ENCODE data around the gene MYO5B.
A peak's percentile ranks its signal among the peaks of the same experiment; 100 is the strongest.

MYO5B gene

DNA sequence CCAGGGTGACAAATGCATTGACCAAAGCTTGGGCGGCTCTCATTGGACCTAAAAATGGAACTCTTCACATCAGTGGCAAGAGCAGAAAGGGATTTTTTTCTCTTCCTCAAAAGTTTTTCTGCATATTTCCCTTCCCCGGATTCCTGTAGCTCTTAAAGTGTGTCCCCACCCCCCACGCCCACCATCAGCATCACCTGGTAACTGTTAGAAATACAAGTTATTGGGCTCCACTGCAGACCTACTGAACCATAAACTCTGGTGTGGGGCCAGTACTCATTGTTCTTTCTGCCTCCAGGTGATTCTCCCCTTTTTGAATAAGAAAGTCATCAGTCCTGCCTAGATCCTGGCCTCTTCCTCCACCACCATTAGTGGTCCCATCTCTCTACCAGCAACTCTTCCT lies 1.3 kb upstream of the MYO5B start:
- TF ChIP-seq GATA1 (IDR thresholded peaks at IDR 0.05; ENCODE audit: low read depth, low read length) = no peak
- TF ChIP-seq POLR2A (IDR thresholded peaks at IDR 0.05; ENCODE audit: low read length) = no peak
- DNase-seq = no peak

DNA sequence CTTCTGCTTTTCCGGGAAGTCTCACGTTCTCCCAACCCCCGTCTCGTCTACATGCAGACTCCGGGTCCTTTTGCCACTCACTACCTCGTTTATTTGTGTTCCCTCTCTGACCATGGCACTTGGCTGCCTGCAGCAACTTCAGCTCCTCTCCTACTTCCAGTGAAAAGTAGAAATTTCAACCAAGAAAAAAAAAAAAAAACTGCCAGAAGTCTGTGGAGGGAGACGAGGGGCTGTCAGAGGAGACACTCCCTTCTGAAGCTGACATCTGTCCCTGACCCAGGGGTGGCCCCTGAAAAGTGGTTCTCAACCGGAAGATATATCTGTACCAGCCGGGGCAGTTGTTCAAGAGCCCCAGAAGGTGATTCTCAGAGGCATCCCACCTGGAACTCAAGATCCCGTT lies 742 bp upstream of the MYO5B start:
- TF ChIP-seq POLR2A (IDR thresholded peaks at IDR 0.05; ENCODE audit: low read length) (no peak), GATA1 (IDR thresholded peaks at IDR 0.05; ENCODE audit: low read depth, low read length) (no peak)

DNA sequence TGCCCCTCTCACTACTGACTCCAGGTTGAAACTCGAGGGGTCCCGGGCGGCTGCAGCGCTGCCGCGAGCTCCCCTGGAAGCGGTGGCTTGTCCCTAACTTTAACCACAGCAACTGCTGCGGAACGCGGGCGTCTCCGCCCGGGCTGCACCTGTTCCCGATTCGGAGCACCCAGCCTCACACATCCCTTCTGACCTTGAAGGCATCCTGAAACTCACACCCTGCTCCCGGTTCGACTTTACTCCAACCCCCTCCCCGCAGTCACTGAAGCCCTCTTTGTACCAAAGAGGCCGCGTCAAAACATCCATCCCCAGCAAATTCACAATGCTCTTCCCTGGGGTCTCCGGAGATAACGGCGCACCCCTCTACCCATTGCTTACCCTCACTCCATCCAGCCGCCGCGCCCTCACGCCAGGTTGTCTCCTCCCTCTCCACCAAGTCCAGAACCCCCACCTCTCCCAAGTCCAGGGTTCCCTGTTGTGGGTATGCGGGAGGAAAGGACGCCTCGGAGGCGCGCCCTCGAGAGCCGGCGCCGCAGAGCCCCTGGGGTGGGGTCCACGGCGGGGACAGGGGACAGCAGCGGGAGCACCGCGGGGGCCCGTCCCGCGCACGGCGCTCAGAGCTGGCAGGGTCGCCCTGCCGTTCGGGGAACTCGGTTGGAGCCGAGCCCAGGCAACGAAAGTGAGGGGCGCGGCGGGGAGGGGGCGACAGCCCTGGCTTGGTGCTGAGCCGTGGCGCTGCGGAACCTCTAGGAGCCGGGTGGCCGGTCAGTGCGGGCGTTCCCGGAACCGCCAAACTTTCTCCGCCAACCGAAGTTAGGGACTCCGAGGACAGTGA lies 934 bp downstream of the MYO5B start:
- TF ChIP-seq GATA1 (IDR thresholded peaks at IDR 0.05; ENCODE audit: low read depth, low read length) (no peak), POLR2A (IDR thresholded peaks at IDR 0.05; ENCODE audit: low read length) (no peak)
- no peak for DNase-seq

More for the DNA sequence above, 742 bp upstream of the MYO5B start:
- DNase-seq = no peak

DNA sequence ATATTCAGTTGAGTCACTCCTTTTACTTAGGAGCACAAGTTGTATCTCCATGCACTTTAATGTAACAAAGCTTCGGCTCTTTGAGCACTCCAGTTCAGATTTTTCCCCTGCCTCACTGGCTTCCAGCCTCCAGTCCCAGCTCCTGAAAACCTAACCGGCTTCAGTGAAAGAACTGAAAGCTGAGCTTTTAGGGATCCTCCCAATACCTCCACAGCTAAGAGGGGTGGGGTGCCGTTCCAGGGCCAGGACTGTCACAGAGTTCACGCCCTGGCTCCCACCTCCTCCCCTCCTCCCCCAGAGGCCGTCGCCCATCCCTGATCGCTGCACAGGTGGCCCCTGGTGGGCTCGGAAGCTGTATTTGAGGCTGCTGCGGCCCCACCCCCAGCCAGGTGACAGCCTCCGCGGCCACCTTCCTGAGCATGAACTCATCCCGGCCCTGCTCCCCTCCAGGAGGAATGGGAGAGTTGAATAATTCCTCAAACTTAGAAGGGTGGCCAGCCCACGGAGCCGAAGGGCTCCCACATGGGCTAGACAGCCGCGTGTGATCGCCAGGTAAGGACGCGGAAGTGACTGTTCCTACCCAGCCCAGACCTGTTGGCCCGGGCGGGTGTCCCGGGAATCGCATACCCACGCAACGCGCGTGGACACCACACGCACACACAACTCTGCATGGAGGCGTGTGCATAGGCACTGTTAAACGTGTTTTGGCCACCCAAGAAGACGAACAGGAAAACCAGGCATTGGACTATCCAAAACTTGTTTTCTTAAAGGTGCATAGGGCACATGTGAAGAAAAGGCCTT lies 1.8 kb downstream of the MYO5B start:
- no peak for DNase-seq

DNA sequence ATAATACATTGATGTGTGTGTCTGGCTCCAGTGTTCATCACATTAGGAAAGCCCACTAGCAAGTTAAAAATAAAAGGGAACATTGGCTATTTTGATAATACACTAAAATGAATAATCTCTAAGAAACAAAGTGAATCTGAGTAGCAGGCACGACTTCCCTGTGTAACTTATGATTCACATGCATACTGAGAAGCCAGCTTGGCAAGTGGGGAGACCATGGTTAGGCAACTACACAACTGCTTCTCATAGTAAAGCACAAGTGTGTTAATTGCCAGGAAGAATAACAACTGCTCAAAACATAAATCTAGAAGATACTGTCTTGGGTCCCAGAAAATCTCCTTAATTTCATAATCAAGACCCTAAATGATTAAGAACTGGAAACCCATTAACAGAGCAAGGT lies 4.0 kb downstream of the MYO5B start:
- DNase-seq = no peak
- no peak for TF ChIP-seq GATA1 (IDR thresholded peaks at IDR 0.05; ENCODE audit: low read depth, low read length)
- TF ChIP-seq POLR2A (IDR thresholded peaks at IDR 0.05; ENCODE audit: low read length) = no peak

More for the DNA sequence above, 1.8 kb downstream of the MYO5B start:
- TF ChIP-seq GATA1 (IDR thresholded peaks at IDR 0.05; ENCODE audit: low read depth, low read length) = no peak
- TF ChIP-seq POLR2A (IDR thresholded peaks at IDR 0.05; ENCODE audit: low read length) = no peak

DNA sequence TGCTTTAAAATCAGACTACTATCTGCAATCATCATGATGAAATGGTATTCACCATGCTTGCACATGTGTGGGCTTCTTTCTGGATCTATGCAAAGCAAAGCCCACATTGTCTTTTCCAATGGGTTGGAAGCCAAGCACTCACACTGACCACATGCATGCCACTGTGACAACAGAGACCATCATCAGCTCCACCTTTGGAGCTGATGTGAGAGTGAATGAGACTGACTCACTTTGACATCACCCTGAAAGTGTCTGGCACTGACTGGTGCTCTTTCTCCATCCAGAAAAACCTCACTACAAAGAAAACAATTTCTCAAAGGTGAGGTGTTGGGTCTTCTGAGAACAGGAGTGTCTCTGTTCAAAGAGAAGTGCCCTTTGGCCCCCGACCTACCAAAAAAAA lies 4.7 kb downstream of the MYO5B start:
- no peak for TF ChIP-seq POLR2A (IDR thresholded peaks at IDR 0.05; ENCODE audit: low read length)
- no peak for TF ChIP-seq GATA1 (IDR thresholded peaks at IDR 0.05; ENCODE audit: low read depth, low read length)
- no peak for DNase-seq

DNA sequence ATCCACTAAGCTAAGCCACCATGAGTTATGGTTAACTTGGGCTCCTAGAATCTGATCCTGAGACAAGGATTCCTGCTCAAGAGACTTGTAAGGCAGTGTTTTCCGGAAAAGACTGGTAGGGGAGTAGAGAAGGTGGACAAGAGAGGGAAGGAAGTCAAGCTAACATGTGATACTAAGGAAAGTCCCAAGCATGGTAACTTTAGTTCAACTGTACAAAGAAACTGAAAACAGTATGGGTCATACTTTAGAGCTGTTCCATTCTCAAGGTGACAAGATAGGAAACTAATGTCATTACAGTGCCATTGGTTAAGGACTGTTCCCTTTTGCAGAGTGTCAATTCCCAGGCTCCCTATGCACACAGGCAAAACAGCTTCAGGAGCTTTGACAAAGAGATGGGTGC lies 5.8 kb downstream of the MYO5B start:
- TF ChIP-seq GATA1 (IDR thresholded peaks at IDR 0.05; ENCODE audit: low read depth, low read length) (no peak), POLR2A (IDR thresholded peaks at IDR 0.05; ENCODE audit: low read length) (no peak)
- no peak for DNase-seq

DNA sequence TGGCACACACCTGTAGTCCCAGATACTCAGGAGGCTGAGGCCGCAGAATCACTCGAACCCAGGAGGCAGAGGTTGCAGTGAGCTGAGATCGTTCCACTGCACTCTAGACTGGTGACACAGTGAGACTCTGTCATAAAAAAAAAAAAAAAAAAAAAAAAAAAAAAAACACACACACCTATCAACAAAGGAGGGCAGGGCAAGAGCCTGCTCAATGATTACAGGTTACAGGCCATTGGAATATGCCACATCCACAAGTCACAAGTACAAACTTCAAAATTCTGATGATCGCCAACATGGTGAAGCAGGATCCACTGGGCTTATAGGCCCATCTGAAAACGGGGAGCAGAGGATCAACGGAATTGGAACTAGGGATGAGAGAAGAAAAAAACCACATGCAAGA lies 6.3 kb downstream of the MYO5B start:
- no peak for TF ChIP-seq POLR2A (IDR thresholded peaks at IDR 0.05; ENCODE audit: low read length)
- no peak for TF ChIP-seq GATA1 (IDR thresholded peaks at IDR 0.05; ENCODE audit: low read depth, low read length)
- DNase-seq = no peak

DNA sequence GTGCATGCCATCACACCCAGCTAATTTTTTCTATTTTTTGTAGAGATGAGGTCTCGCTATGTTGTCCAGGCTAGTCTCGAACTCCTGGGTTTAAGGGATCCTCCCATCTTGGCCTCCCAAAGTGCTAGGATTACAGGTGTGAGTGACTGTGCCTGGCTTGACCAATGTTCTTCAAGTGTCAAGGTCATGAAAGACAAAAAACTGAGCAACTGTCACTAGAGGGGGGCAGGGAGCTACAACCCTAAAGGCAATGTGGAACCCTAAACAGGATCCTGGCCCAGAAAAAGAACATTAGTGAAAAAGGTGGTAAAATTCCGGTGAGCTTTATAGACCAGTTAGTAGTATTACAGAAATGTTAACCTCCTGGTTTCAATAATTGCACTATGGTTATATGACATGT lies 7.3 kb downstream of the MYO5B start:
- no peak for TF ChIP-seq POLR2A (IDR thresholded peaks at IDR 0.05; ENCODE audit: low read length)
- no peak for TF ChIP-seq GATA1 (IDR thresholded peaks at IDR 0.05; ENCODE audit: low read depth, low read length)
- DNase-seq = peak in 1 of 2 experiments; percentile 14

DNA sequence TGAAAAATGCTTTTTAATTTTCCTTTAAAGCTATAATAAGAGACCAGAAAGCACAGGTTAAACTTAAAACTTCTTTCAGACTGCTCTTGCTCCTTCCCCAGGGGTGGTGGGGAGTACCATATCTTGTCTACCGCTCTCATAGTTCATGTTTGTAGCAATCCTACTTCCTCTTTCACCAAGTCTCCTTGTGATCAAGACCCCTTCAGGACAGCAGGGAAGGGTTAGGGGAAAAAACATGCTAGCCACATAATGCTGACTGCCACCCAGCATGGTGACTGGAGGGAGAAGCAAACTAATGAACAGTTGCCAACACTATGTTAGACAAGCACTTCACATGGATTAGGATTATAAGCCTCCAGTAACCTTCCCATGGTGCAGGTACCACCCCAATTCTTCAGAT lies 8.6 kb downstream of the MYO5B start:
- no peak for DNase-seq
- TF ChIP-seq POLR2A (IDR thresholded peaks at IDR 0.05; ENCODE audit: low read length) (no peak), GATA1 (IDR thresholded peaks at IDR 0.05; ENCODE audit: low read depth, low read length) (no peak)

DNA sequence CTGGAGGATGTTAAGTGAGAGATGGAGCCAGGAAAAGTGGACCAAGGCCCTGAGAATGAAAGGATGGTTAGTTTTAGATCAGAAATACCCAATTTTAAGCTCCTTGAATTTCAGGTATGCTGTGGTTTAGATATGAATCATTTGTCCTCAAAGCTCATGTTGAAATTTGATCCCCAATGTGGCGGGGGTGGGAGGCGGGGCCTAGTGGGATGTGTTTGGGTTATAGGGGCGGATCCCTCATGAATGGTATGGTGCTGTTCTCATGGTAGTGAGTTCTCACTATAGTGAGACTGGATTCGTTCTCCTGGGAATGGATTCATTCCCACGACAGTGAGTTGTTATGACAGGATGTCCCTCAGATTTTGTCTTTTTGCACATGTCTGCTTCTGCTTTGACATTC lies 11.4 kb downstream of the MYO5B start:
- TF ChIP-seq GATA1 (IDR thresholded peaks at IDR 0.05; ENCODE audit: low read depth, low read length) = no peak
- no peak for TF ChIP-seq POLR2A (IDR thresholded peaks at IDR 0.05; ENCODE audit: low read length)
- no peak for DNase-seq

DNA sequence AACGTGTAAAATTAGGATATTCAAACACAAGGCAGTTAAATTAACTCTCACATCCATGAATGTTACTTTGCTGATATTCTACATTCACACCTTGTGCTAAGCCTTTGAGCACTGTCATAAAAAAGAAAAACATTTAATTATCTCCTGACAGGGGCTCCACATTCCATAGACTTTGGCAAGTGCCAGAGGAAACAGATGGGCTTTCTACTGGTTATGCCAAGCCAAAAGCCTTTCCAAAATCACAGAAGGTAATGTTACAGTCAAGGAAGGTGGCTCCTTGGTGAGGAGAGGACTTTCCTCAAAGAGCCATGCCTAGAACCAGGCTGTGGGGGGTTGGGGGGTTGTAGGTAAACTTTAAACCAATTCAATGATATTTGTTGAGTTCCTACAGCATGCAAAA lies 12.4 kb downstream of the MYO5B start:
- DNase-seq = no peak
- TF ChIP-seq GATA1 (IDR thresholded peaks at IDR 0.05; ENCODE audit: low read depth, low read length) (no peak), POLR2A (IDR thresholded peaks at IDR 0.05; ENCODE audit: low read length) (no peak)

DNA sequence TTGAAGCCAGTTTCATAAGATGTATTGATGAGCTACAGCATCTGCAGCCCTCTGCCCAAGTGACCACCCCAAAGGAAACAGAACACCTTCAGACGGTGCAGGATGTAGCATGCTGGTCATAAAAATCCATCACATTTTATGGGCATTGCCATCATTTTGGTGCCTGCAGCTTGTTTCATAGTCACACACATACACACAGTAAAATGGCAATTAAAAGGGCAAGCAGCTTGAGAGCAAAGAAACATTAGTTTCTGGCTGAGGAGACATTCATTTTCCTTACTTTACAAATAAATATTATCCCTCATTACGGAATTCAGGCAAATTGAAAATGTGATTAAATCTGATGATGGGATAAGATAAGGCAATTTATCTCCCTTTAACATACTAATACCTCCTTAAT lies 13.4 kb downstream of the MYO5B start:
- no peak for DNase-seq
- TF ChIP-seq POLR2A (IDR thresholded peaks at IDR 0.05; ENCODE audit: low read length) (no peak), GATA1 (IDR thresholded peaks at IDR 0.05; ENCODE audit: low read depth, low read length) (no peak)

DNA sequence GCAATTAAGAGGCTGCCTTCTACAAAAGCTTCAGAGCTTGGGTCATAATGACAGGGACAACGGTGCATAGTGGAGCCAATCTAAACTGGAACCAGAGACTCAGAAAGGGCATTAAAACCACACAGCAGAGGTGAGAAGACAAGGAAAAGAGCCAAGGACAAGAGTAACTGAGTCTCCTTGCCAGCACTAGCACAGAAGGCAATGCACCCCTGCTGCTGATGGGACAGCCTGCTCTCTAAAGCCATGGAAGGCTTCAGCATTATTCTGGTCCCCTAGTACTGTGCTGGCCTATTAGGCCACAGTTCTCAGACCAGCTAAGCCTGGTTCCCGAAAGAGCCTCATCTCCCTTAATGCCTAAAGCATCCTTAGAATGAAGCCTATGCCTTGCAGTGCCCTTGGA lies 15.5 kb downstream of the MYO5B start:
- DNase-seq = no peak

More for the DNA sequence above, 15.5 kb downstream of the MYO5B start:
- TF ChIP-seq POLR2A (IDR thresholded peaks at IDR 0.05; ENCODE audit: low read length) (no peak), GATA1 (IDR thresholded peaks at IDR 0.05; ENCODE audit: low read depth, low read length) (no peak)

Measured in erythroblast (primary cell).